ENCODE results near the gene BMPR1A.

The BMPR1A gene

DNA sequence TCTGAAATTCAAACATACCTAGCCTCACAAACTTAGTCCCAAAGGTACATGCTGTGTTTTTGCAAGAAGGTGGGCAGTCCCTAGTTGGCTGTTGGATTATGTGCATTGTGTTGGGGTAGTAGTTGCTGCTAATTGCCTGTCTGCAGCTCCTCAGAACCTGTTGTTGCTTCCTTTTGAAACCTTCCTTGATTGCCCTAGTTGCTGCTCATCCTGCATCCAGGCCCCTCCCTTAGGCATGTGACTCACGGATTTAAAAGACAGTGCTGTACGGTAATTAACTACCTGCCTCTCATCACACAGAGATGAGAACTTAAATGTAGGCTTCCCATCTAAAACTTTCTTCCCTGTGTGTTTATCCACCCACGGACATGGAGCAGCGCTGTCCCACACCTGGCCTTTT is 67.7 kb downstream of the BMPR1A start:
- DNase-seq (ENCODE audit: low read depth): no peak
- in situ Hi-C loops (cut with HindIII; ENCODE audit: low sequenced_read_pairs): no loop called here
- TF ChIP-seq, protein P1, sequence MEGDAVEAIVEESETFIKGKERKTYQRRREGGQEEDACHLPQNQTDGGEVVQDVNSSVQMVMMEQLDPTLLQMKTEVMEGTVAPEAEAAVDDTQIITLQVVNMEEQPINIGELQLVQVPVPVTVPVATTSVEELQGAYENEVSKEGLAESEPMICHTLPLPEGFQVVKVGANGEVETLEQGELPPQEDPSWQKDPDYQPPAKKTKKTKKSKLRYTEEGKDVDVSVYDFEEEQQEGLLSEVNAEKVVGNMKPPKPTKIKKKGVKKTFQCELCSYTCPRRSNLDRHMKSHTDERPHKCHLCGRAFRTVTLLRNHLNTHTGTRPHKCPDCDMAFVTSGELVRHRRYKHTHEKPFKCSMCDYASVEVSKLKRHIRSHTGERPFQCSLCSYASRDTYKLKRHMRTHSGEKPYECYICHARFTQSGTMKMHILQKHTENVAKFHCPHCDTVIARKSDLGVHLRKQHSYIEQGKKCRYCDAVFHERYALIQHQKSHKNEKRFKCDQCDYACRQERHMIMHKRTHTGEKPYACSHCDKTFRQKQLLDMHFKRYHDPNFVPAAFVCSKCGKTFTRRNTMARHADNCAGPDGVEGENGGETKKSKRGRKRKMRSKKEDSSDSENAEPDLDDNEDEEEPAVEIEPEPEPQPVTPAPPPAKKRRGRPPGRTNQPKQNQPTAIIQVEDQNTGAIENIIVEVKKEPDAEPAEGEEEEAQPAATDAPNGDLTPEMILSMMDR (IDR thresholded peaks at IDR 0.05; ENCODE audit: low read depth, low read length, missing control alignments): no peak
- H3K4me3 ChIP-seq (ENCODE audit: low read depth, low read length): no peak overlapping the region

DNA sequence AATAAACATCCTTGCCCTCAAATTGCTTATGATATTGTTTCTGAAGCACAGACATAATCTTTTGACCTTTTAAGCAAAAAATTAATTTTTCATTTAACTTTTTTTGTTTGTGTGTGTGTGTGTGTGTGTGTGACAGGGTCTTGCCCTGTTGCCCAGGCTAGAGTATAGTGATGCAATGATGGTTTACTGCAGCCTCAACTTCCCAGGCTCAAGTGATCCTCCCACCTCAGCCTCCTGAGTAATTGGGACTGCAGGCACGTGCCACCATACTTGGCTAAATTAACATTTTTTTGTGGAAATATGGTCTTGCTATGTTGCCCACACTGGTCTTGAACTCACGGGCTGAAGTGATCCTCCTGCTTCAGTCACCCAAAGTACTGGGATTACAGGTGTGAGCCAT is 68.9 kb downstream of the BMPR1A start:
- DNase-seq (ENCODE audit: low read depth): no peak
- TF ChIP-seq, protein P1 (IDR thresholded peaks at IDR 0.05; ENCODE audit: low read depth, low read length, missing control alignments): no peak
- H3K4me3 ChIP-seq (ENCODE audit: low read depth, low read length): no peak overlapping the region
- in situ Hi-C loops (cut with HindIII; ENCODE audit: low sequenced_read_pairs): no loop called here

DNA sequence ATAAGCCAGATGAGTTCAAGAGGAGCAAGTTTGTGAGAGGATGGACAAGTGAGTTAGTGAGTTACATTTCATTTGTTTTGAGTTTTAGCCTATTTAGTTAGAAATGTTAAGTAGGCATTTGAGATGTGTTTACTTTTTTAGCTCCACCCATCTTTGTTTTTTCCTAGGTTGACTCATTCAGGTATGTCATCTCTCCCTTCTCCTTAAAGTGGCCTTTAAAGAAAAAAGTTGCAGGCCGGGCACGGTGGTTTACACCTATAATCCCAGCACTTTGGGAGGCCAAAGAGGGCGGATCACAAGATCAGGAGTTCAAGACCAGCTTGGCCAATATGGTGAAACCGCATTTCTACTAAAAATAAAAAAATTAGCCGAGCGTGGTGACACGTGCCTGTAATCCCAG is 71.2 kb downstream of the BMPR1A start:
- TF ChIP-seq, protein P1 (IDR thresholded peaks at IDR 0.05; ENCODE audit: low read depth, low read length, missing control alignments): no peak
- no peak overlapping the region for H3K4me3 ChIP-seq (ENCODE audit: low read depth, low read length)
- DNase-seq (ENCODE audit: low read depth): no peak
- in situ Hi-C loops (cut with HindIII; ENCODE audit: low sequenced_read_pairs): no loop called here

DNA sequence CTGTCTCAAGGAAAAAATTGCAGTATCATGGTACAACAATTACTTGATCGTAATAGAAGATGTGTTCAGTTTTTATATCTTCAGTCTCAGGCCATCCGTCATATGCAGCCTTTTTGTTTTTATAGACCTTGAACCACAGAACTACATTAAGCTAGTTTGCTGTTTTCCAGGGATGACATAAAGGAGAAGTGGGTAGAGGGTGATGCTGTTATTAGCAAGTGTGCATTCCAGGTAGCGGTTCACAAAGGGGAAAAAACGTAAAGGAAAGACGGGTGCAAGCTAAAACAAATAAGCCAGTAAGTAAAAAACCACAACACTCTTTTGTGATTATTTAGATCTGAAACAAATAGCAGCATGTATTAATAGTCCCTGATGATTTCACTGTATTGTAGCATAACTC is 71.7 kb downstream of the BMPR1A start:
- no peak overlapping the region for H3K4me3 ChIP-seq (ENCODE audit: low read depth, low read length)
- no peak for DNase-seq (ENCODE audit: low read depth)
- TF ChIP-seq, protein P1 (IDR thresholded peaks at IDR 0.05; ENCODE audit: low read depth, low read length, missing control alignments): no peak
- in situ Hi-C loops (cut with HindIII; ENCODE audit: low sequenced_read_pairs): no loop called here

DNA sequence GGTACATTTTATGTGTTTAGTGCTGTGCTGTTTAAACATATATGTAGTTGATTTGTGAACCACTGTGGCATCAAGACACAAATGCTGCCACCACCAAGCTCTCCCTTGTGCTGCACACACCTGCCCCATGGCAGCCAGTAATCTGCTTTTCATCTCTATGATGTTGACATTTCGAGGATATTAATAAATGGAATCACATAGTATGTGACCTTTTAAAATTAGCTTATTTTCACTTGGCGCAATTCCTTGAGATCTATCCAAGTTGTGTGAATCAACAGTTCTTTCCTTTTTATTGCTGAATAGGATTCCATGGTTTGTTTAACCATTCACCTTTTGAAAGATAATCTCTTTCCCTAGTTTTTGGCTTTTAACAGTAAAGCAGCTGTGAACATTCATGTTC is 73.1 kb downstream of the BMPR1A start:
- TF ChIP-seq, protein P1 (IDR thresholded peaks at IDR 0.05; ENCODE audit: low read depth, low read length, missing control alignments): no peak
- no peak overlapping the region for H3K4me3 ChIP-seq (ENCODE audit: low read depth, low read length)
- no peak for DNase-seq (ENCODE audit: low read depth)
- in situ Hi-C loops (cut with HindIII; ENCODE audit: low sequenced_read_pairs): no loop called here

DNA sequence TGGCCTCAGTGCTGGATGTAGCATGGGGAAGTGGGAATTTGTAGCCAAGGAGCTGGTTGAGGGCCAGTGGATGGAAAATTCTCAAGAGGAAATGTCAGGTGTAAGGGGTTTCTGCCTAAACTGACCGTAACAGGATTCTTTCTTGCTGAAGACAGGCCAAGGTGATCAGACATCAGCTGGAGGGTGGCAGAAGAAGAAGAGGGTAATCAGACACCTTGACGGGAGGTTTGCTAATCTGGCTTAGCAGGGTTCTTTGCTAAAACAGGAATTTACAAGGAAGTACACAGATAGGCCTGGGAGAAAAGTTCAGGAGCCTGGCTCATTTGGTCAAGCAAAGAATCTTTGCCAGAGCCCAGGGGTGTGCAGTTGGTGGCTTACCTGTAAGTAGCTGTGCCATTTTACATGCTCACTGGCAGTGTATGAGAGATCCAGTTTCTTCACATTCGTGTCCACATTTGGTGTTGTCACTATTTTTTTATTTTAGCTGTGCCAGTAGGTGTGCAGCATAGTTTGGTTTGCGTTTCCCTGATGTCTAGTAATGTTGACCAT is 73.7 kb downstream of the BMPR1A start:
- DNase-seq (ENCODE audit: low read depth): no peak
- in situ Hi-C loops (cut with HindIII; ENCODE audit: low sequenced_read_pairs): no loop called here
- TF ChIP-seq, protein P1 (IDR thresholded peaks at IDR 0.05; ENCODE audit: low read depth, low read length, missing control alignments): no peak
- H3K4me3 ChIP-seq (ENCODE audit: low read depth, low read length): no peak overlapping the region

DNA sequence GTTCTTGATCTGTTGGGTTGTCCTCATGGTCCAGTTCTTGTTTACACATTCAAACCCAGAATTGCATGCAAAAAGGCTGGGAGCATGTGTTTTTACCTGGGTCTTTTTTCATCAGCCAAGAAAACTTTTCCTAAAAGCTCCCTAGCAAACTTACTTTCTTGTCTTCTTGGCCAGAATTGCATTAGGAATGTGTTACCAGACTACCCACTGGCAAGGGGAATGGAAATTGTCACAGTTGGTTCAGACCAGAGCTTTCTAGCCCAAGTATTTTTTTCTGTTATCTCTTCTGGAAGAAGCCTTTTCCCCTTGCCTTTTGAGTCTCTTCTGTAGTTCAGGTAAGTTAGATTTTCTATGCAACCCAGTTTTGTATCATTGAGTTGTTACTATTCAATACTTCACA is 77.5 kb downstream of the BMPR1A start:
- TF ChIP-seq, protein P1 (IDR thresholded peaks at IDR 0.05; ENCODE audit: low read depth, low read length, missing control alignments): no peak
- in situ Hi-C loops (cut with HindIII; ENCODE audit: low sequenced_read_pairs): no loop called here
- H3K4me3 ChIP-seq (ENCODE audit: low read depth, low read length): no peak overlapping the region
- DNase-seq (ENCODE audit: low read depth): no peak
